GM21825 (cell line): ENCODE results near the gene YARS2.
"Not testable (repeated sequence)": the region's sequence is repeated elsewhere in the genome, so short reads cannot be mapped to it uniquely, and the experiment has no call there.

Source experiments
- ATAC-seq: cut with Tn5 transposase; IDR thresholded peaks from one replicate; pipeline ENCODE4 v1.9.1; 2021; ENCODE audit warnings: mild to moderate bottlenecking, moderate library complexity; ENCODE audit not compliant: unreplicated experiment

The YARS2 gene

GRCh38 chr12:32753605-32754004 lies 2.1 kb downstream of the YARS2 start:
- ATAC-seq = no peak

DNA sequence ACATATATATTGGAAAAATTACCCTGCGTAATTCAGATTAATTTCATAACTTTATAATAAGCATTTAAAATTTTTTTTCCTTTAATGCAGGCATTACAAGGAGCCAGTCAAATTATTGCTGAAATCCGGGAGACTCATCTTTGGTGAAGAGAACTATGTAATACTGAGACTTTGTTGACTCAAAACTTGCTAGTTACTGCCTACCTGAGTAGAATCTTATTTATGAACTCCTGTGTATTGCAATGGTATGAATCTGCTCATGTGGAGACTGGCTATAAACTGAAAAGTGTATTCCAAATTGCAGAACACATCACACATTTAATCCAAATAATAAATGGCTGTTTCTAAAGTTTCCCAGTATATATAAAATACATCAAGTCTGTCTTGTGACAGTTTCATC lies 12.4 kb downstream of the YARS2 start:
- ATAC-seq = no peak

- no peak for ATAC-seq
These were observed 13.6 kb downstream of the YARS2 start for GRCh38 chr12:32742133-32742532.

DNA sequence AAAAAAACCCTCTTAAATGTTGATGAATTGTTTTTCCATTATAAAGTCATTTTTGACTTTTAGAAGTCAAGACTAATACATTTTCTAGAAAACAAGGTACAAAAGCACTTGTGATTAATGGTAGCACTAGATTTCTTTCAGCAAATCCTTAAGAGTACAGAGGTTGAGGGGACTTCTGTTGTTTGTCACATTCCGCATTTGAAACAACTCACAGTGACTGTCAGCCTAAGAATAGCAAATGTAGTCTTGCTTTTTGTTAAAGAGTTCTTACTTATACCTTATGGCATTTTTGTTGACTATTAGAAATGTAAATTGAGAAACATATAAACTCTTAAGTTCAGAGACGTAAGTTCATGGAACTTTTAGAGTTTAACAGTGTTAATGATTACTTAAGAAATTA lies 16.4 kb downstream of the YARS2 start:
- ATAC-seq = no peak

DNA sequence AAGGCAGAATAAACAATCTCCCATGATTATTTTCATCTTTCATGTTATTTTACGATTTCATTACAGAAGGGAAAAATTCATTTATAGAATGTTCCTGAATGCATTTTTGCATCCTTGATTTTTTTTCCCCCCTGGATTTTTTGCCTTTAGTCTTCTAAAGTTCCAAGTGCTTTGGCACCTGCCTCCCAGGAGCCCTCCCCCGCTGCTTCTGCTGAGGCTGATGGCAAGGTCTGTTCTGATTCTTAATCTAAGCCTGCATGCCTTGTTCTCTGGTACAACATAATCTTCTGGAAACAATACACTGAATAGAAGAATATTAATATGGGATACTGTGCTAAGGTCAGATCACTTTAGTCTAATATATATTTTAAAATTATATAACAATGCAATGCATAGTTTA lies 18.0 kb downstream of the YARS2 start:
- no peak for ATAC-seq

GRCh38 chr12:32736445-32736844 lies 19.3 kb downstream of the YARS2 start:
- ATAC-seq = no peak

GRCh38 chr12:32734952-32735351 lies 20.7 kb downstream of the YARS2 start:
- ATAC-seq = no peak

- no peak for ATAC-seq
These were observed 28.5 kb downstream of the YARS2 start for GRCh38 chr12:32727237-32727636.

GRCh38 chr12:32726286-32726685 lies 29.4 kb downstream of the YARS2 start:
- ATAC-seq = no peak

DNA sequence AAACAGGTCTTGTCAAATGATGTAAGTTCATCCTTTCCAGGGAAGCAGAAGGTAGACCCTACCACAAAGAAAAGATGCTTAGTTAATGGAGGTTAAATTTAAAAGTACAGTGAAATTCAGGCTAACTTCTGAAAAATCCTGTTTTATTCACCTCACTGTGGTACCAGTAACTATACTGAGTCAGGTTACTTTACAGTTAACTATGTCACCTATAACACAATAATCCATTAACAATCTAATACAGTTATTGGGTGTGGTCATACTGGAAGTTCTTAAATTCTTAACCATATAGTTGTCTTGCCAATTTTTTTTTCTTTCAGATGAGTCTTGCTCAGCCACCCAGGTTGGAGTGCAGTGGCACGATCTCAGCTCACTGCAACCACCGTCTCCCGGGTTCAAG lies 30.4 kb downstream of the YARS2 start:
- not testable (repeated sequence) for ATAC-seq

GRCh38 chr12:32718926-32719325 lies 36.8 kb downstream of the YARS2 start:
- ATAC-seq = no peak

DNA sequence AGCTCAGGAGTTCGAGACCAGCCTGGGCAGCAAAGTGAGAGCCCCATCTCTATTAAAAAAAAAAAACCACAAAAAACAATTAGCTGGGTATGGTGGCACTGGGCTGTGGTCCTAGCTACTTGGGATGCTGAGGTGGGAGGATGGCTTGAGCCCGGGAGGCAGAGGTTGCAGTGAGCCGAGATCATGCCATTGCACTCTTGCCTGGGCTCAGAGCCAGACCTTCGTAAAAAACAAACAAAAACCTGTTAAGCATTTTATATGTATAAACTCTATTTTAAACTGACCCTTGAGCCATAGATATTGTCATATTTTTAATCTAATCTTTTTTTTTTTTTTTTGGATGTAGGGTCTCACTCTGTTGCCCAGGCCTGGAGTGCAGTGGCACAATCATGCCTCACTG lies 40.9 kb downstream of the YARS2 start:
- ATAC-seq = no peak

DNA sequence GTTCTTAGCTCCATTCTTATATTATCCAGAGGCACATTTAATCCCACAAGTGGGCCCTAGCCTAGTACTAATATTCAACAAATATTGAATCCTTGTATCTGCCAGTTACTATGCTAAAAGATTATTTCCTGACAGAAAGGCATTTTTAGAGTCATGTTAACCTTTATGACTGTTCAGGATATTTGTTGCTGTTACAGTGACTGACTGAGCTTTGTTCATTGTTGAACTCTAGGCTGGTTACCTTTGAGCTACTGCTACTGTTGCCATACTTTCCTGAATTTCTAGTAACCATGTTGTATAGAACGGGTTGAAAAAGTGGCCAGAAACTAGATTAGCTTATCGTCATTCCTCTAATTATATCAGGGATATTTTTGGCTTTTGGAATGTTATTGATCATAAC lies 46.8 kb downstream of the YARS2 start:
- ATAC-seq = no peak

DNA sequence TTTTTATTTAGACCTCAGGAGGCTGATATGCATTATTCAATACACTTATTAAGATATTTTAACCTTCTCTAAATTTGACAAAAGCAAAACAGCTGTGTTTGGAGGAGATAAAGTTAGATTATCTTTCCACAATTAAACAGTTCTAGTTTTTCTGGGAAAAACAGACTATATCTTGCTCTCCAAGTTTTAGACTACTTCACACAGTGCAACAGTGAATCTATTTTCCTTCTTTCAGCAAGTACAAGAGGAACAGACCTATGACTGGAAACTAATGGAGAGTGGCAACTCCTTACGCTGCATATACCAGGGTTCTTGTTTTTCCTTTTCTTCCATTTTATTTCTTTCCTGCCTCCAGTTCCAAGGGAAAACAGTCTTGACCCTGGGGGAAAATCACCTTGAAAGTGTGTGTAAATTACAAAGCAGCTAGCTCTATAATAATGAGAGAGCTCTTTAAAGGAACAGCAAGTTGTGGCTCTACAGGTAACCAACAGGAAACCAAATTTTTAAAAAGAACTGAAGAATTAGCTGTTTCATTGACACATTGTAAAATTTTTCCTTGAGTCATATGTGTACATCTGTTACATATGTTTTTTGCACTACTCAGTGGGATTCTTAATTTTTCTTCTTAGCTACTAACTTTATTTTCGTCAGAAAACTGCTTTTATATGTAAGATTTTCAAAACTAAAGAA lies 49.2 kb downstream of the YARS2 start:
- no peak for ATAC-seq

DNA sequence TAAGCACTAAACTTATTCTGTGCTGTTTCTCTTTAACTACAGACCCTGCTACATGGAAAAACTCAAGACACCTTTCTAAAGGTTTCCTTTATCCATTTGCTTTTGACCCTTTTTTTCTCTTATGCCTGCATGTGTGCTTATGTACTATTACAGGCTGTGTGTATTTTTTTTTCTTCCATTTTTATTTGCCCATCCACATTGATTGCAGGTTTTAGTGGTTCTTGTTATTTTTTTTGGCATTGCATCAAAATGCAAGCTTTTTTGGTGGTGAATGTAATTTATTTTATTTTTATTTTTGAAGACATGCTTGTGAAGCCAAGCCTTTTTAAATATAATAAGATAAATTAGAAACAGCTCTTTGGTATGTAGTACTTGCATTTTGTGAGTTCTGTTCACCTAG lies 49.9 kb downstream of the YARS2 start:
- ATAC-seq = no peak

DNA sequence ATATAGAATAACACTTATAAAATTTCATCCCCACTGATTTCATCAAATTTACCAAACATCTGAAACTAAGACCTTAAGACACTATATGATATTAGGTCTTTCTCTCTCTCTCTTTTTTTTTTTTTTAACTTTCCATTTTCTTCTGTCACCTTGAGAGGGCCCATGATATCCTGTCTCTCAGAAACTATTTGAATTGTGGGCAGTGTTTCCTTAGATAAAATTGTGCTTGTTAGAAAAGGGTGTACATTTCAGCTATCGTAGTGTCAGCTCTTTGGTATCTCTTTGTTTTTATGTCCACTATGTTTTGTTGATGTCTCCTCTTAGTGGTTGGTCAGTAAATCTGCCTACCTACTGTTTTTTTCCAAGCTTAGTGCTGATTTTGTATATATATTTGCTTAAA lies 52.8 kb downstream of the YARS2 start:
- no peak for ATAC-seq

DNA sequence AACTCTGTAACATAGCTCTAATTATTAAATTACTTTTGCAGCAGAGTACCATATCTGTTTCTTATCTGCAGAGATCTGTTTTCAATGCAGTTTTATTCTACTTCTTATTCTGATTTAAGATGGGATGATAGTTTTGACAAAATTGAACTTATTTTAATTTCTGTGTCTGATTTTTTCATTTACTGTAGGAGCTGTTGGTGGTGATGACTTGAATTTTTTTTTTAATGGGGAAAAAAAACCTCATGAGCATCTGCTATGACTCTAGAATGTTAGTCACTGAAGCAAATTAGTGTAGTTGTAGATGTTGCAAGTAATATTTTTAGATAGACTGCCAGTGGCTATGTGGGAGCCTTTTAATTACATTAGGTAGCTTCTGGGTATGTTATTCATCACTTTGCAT lies 53.2 kb downstream of the YARS2 start:
- no peak for ATAC-seq

DNA sequence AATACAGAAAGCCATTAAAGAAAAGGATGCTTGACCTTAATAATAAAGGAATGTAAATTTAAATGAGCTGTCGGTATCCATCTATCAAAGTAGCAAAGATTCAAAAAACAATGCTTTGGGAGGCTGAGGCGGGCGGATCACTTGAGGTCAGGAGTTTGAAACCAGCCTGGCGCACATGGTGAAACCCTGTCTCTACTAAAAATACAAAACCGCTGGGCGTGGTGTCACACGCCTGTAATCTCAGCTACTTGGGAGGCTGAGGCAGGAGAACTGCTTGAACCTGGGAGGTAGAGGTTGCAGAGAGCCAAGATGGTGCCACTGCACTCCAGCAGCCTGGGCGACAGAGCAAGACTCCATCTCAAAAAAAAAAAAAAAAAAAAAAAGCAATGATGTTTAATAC lies 56.3 kb downstream of the YARS2 start:
- not testable (repeated sequence) for ATAC-seq

- ATAC-seq = no peak
These were observed 57.4 kb downstream of the YARS2 start for GRCh38 chr12:32698285-32698684.

DNA sequence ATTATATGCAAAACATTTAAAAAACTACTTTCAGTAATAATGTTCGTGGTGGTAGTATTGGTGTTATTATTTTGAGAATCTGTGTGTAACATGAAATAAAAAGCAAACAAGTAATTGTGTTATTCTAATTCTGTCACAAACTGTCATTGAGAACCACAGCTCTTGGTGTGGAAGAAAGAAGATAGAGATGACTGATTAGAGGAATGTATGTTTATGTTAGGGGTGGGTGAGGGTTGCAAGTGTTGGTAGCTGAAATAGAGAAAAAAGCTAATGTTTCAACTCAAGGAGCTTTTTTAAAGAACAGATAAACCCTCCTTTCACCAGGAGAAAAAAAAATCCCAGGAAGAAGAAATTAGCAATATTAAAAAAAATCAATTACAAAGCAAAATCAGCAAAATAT lies 58.3 kb downstream of the YARS2 start:
- no peak for ATAC-seq
